Activated T-helper 9 cell treated with anti-CD3 and anti-CD28 coated beads, Interleukin-2, amount 50 U/mL, for 16 hours (primary cell): Measurements from ENCODE around the gene ZFP2.

ENCODE experiments used
- DNase-seq: peaks from one replicate; pipeline ENCODE4 v3.0.0-alpha.2; 2020; ENCODE audit warnings: low read depth

The ZFP2 gene

DNA sequence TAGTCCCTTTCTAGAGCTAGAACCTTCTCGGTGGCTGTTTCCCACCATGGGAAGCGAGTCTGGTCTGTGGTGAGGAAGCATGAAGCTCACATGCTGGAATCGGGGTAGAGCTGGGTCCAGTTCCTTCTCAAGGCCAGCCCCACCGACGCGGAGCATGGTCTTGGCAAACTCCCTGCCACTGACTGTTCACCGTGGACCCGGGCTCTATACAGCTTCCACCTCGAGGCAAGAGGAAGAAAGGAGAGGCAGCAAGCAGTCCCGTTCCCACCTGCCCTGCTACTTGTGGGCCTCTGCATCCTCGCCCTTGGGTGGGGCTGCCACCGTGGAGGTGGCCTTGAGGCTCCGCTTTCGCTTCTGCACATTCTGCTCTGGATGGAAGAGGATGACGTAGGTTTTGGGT lies 85.7 kb downstream of the ZFP2 start:
- no peak for DNase-seq
